HEK293 (cell line): ENCODE results near the gene YDJC.

Experiments used
- CTCF ChIA-PET: fragments of 350-600 bp; formaldehyde crosslinking; extraction: SDS; loops from one replicate; lab custom pipeline; 2021; ENCODE audit warnings: antibody characterized with exemption; lab: Yijun Ruan, JAX
- POLR2A ChIA-PET: fragments of 300-600 bp; formaldehyde crosslinking; extraction: SDS; loops from one replicate; lab custom pipeline; 2020; ENCODE audit warnings: antibody characterized with exemption, inconsistent platforms; lab: Yijun Ruan, JAX
- H3K27ac ChIP-seq: fragments of 200-500 bp; sonication (Bioruptor generic); 2 replicates; pipeline ENCODE4 v1.5.1; 2014; ENCODE audit warnings: low read depth, low read length, control low read depth, inconsistent platforms; ENCODE audit errors: extremely low read depth
- H3K36me3 ChIP-seq, 2 experiments: fragments of 200-500 bp in 1 of 2; sonication (Bioruptor generic) in 1 of 2; 1 replicate in 1 of 2; 2 replicates in 1 of 2; pipeline ENCODE4 v1.5.1; 2014 to 2017; ENCODE audit warnings: inconsistent platforms in 2 of 2, low read length in 2 of 2; ENCODE audit not compliant: control insufficient read depth in 2 of 2, insufficient read depth in 1 of 2
- H3K4me1 ChIP-seq: fragments of 200-500 bp; sonication (Bioruptor generic); 2 replicates; pipeline ENCODE4 v1.5.1; 2014; ENCODE audit warnings: mild to moderate bottlenecking, low read length, inconsistent platforms; ENCODE audit not compliant: control insufficient read depth, insufficient read depth
- H3K4me3 ChIP-seq: 2 replicates; pipeline ENCODE4 v1.5.1; 2011; ENCODE audit warnings: low read depth, mild to moderate bottlenecking, control low read depth, low read length, moderate library complexity
- H3K9me3 ChIP-seq: fragments of 200-500 bp; sonication (Bioruptor generic); 2 replicates; pipeline ENCODE4 v1.5.1; 2014; ENCODE audit warnings: low read depth, low read length, inconsistent platforms; ENCODE audit not compliant: control insufficient read depth, insufficient read depth
- BCL11A ChIP-seq: fragments of 450-650 bp; formaldehyde crosslinking; IDR thresholded peaks from 2 replicates; pipeline ENCODE4 v1.5.1; 2016; ENCODE audit warnings: low read depth, missing biosample characterization, missing genetic modification characterization
- GLI4 ChIP-seq: fragments of 450-650 bp; formaldehyde crosslinking; IDR thresholded peaks from 2 replicates; pipeline ENCODE4 v1.5.1; 2016; ENCODE audit warnings: missing biosample characterization, missing genetic modification characterization
- KLF7 ChIP-seq: fragments of 450-650 bp; formaldehyde crosslinking; IDR thresholded peaks from 2 replicates; pipeline ENCODE4 v1.5.1; 2016; ENCODE audit warnings: missing biosample characterization, missing genetic modification characterization, borderline replicate concordance
- TCF7L2 ChIP-seq: IDR thresholded peaks from 2 replicates; pipeline ENCODE4 v1.6.1; 2011; ENCODE audit warnings: low read depth, mild to moderate bottlenecking, inconsistent platforms, low read length, moderate library complexity, borderline replicate concordance
- ZNF146 ChIP-seq: fragments of 450-650 bp; formaldehyde crosslinking; IDR thresholded peaks from 2 replicates; pipeline ENCODE4 v1.5.1; 2016; ENCODE audit warnings: missing biosample characterization, missing genetic modification characterization
- ZNF174 ChIP-seq: fragments of 450-650 bp; formaldehyde crosslinking; IDR thresholded peaks from 2 replicates; pipeline ENCODE4 v1.5.0; 2017; ENCODE audit warnings: missing biosample characterization, mild to moderate bottlenecking, missing genetic modification characterization
- ZNF26 ChIP-seq: fragments of 450-650 bp; formaldehyde crosslinking; IDR thresholded peaks from 2 replicates; pipeline ENCODE4 v1.5.1; 2016; ENCODE audit warnings: missing biosample characterization, missing genetic modification characterization
- ZNF449 ChIP-seq: fragments of 450-650 bp; formaldehyde crosslinking; IDR thresholded peaks from 2 replicates; pipeline ENCODE4 v1.5.1; 2017; ENCODE audit warnings: missing biosample characterization, mild to moderate bottlenecking, missing genetic modification characterization, moderate library complexity
- ZNF510 ChIP-seq: fragments of 450-650 bp; formaldehyde crosslinking; IDR thresholded peaks from 2 replicates; pipeline ENCODE4 v1.5.1; 2018; ENCODE audit warnings: mild to moderate bottlenecking, missing genetic modification characterization, missing biosample characterization; ENCODE audit not compliant: insufficient replicate concordance
- ZNF596 ChIP-seq: fragments of 450-650 bp; IDR thresholded peaks from 2 replicates; pipeline ENCODE4 v1.5.0; 2018; ENCODE audit warnings: missing biosample characterization, mild to moderate bottlenecking, missing genetic modification characterization, moderate library complexity
- ZNF692 ChIP-seq: fragments of 450-650 bp; formaldehyde crosslinking; IDR thresholded peaks from 2 replicates; pipeline ENCODE4 v1.5.1; 2016; ENCODE audit warnings: missing biosample characterization, missing genetic modification characterization
- ZNF843 ChIP-seq: fragments of 450-650 bp; formaldehyde crosslinking; IDR thresholded peaks from 2 replicates; pipeline ENCODE4 v1.5.1; 2016; ENCODE audit warnings: missing biosample characterization, missing genetic modification characterization

YDJC gene

GRCh38 chr22:21665047-21665851, 35.4 kb upstream of the YDJC start:
- no peaks in the 10 kb centered on the region for H3K9me3 ChIP-seq
- ChIA-PET POLR2A (interaction anchor here (0.6 to 2.2 kb wide), 8 partner anchors 7 to 176 kb away, joined by 3 to 13 read pairs (median 4); no protein-coding TSS in a partner anchor), CTCF (interaction anchor here (1.4 kb wide), 1 partner anchor 19 kb away, joined by 5 read pairs; no protein-coding TSS in a partner anchor)
- H3K4me1 ChIP-seq = no peaks in the 10 kb centered on the region
- no peak for TF ChIP-seq ZNF692 (tag by site-specific recombination)
- TF ChIP-seq ZNF596 = peak; percentile 89
- peak overlapping the region; percentile 75 for H3K4me3 ChIP-seq
- H3K36me3 ChIP-seq = peaks cover 0 to 5% of the 10 kb centered on the region in 2 experiments; a peak in 1 of 3 replicates
- no peak overlapping the region for H3K27ac ChIP-seq

- H3K9me3 ChIP-seq = no peaks in the 10 kb centered on the region
- no peak overlapping the region for H3K4me3 ChIP-seq
- no peak overlapping the region for H3K27ac ChIP-seq
- H3K36me3 ChIP-seq = no peaks in the 10 kb centered on the region
- CTCF ChIA-PET = interaction anchor here (0.7 kb wide), 1 partner anchor 693 kb away, joined by 5 read pairs; no protein-coding TSS in a partner anchor
- POLR2A ChIA-PET = no interaction called here
- TF ChIP-seq BCL11A (tag by site-specific recombination) = no peak
- no peak for TF ChIP-seq ZNF174 (tag by site-specific recombination)
- TF ChIP-seq TCF7L2 = no peak
- no peak for TF ChIP-seq ZNF449
- H3K4me1 ChIP-seq = no peaks in the 10 kb centered on the region
These were observed 33.9 kb upstream of the YDJC start for GRCh38 chr22:21663738-21664137.

- CTCF ChIA-PET = no interaction called here
- no peak overlapping the region for H3K27ac ChIP-seq
- no peak for TF ChIP-seq ZNF843
- no peak for TF ChIP-seq ZNF26
- no peak for TF ChIP-seq KLF7 (tag by site-specific recombination)
- TF ChIP-seq ZNF146 (tag by site-specific recombination) = peak; percentile 76
- no peak for TF ChIP-seq ZNF510 (tag by site-specific recombination)
- no peak for TF ChIP-seq ZNF692 (tag by site-specific recombination)
- TF ChIP-seq GLI4 (tag by site-specific recombination) = no peak
- H3K4me3 ChIP-seq = no peak overlapping the region
- POLR2A ChIA-PET = no interaction called here
- no peaks in the 10 kb centered on the region for H3K4me1 ChIP-seq
- no peaks in the 10 kb centered on the region for H3K9me3 ChIP-seq
- no peaks in the 10 kb centered on the region for H3K36me3 ChIP-seq
These were observed 32.2 kb upstream of the YDJC start for GRCh38 chr22:21661991-21662390.
